Measurements from ENCODE around the gene PLCXD3.

DNA sequence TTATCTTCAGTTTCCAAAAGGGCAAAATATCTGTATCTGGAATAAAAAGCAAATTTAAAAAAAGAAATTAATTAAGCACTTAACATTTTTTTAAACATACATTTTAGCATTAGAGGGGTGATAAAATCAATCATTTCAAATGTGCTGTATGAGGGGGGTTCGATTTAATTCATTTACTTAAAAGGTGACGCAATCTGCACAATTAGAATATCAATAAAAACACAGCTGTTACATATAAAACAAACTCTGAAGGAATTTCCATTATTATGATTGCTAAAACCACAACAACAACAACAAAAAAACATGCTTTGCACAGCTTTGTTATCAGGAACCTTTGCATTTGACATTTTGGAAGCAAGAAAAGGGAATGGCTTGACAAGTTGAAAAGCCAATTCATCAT is 225.5 kb downstream of the PLCXD3 start:
- TF ChIP-seq CTCF (IDR thresholded peaks at IDR 0.05; ENCODE audit: low read depth, low read length) (no peak), POLR2A (IDR thresholded peaks at IDR 0.05; ENCODE audit: extremely low read depth, insufficient read length) (no peak), MYC (IDR thresholded peaks at IDR 0.05; ENCODE audit: low read depth, low read length) (no peak), MAX (IDR thresholded peaks at IDR 0.05; ENCODE audit: low read depth, low read length) (no peak)
